Right renal pelvis (tissue), 4 donors: ENCODE measurements around the gene DRC1. TPM values are rescaled to one million over a fixed set of nuclear protein-coding genes. Genes with fewer than 3 reads are reported as not detected.

Experiments
- DNase-seq, 4 donors: peaks; one replicate each; pipeline ENCODE4 v3.0.0-alpha.2; 2013; ENCODE audit warnings: low read depth in 4 of 4, low spot score in 3 of 4, missing footprints in 1 of 4
- polyA plus RNA-seq, 4 donors: library from polyadenylated mRNA; unstranded; fragments of 120-200 nt; gene quantifications; one replicate each; pipeline ENCODE4 v1.2.1, GENCODE V29; 2013; ENCODE audit not compliant: insufficient read length in 4 of 4

DRC1 gene
- polyA plus RNA-seq, 4 donors = 2.1 to 3.9 (median 2.8) TPM

GRCh38 chr2:26442301-26442700, 40.6 kb downstream of the DRC1 start:
- DNase-seq = no peak

- DNase-seq = no peak
Measured at GRCh38 chr2:26442707-26443106, 41.0 kb downstream of the DRC1 start.

GRCh38 chr2:26444236-26444635, 42.5 kb downstream of the DRC1 start:
- DNase-seq = no peak

DNA sequence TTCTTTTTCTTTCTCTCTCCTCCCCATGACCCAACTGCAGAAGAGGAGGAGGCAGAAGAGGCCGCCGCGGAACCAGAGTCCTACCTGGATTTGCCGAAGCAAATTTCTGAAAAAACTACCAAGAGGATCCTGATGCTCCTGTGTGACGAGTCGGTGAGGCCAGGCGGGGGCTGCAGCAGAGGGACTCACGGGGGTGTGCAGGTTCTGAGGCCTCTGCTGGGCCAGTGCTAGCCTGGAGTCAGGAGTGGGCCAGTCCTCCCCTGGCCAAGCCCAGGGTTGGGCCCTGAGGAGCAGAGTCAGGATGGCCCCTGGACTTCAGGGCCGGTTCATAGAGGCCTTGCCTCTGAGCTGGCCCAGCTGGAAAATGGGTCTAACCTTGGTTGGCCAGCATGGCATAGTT, 46.9 kb downstream of the DRC1 start:
- DNase-seq = no peak

GRCh38 chr2:26449278-26450030, 47.7 kb downstream of the DRC1 start:
- DNase-seq = no peak

GRCh38 chr2:26450031-26450635, 48.4 kb downstream of the DRC1 start:
- no peak for DNase-seq

GRCh38 chr2:26451700-26452099, 50.0 kb downstream of the DRC1 start:
- DNase-seq = no peak

DNA sequence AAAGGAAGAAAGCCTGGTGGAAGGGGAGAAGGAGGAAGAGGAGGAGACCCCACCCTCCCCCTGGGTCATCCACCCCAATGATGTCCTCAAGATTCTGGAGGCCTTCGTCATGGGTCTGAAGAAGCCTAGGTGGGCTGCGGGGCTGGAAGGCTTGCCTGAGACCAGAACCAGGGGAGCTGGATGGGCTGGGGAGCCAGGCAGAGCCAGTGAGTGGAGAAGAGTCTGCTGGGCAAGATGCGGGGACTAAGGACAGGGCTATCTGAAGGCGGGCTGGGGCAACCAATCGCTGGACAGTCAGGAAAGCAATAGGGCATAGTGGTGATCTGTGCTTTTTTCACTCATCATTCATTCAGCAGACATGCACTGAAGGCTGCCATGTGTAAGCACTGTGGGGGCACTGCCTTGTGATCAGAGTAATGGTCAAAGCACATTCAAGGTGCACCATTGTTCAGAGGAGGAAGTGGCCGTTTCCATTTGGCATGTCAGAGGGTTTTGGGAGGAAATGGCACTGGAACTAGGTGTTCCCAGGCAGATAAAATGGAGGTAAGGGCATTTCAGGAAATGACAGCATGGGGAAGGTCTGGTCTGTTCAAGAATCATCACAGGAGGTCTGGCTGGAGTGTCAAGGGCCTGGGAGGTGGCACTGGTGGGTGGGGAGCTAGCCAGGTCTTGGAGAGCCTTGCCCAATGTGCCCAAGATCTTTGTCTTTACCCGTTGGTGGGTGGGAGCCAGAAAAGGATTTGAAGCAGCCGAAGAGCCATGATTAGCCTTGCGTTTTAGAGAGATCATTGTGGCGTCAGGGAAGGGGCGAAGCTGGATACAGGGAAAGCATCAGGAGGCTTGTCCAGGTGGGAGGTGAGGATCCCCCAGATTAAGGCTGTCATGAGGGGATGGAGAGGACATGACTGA, 52.0 kb downstream of the DRC1 start:
- no peak for DNase-seq

GRCh38 chr2:26454561-26455001, 52.9 kb downstream of the DRC1 start:
- DNase-seq = no peak

- no peak for DNase-seq
Measured at GRCh38 chr2:26455037-26455669, 53.4 kb downstream of the DRC1 start.

GRCh38 chr2:26455670-26456439, 54.1 kb downstream of the DRC1 start:
- DNase-seq = no peak

DNA sequence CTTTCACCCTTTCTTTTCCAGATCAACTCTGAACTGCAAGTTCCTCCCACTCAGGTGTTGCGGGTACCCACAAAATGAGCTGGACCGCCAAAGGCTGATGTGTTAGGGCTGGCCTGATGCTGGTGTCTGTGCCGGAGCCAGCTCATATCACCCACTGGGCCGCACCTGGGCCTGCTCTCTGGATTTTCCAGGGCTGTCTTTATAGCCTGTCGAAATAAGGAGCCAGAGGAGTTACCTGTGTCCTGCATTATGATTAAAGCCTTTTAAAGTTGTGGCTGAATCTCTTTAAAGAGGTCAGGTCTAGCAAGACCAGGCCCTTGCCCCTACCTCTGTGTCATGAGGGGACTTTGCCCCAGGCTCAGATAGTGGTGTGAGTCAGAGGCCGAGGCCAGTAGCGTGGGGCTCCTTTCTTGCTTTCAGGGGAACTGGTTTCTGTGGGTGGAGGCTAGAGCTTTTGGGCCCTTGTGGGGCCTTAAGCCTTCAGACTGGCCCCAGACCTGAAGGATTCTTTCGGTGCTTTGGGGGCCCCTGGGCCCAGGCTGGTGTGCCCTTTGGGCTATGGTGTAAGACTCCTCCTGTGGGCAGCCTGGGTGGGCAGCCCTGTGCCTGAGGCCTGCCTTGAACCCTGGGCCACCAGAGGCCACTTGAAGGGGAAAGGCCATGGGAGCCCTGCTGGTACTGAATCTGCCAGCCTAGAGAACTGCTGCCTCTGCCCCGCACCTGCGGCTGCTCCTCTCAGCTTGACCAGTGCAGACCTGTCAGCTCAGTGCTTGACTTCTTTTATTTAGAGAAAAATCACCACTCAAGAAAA, 54.9 kb downstream of the DRC1 start:
- no peak for DNase-seq

GRCh38 chr2:26457251-26457666, 55.5 kb downstream of the DRC1 start:
- DNase-seq = no peak

- DNase-seq = no peak
Measured at GRCh38 chr2:26457695-26458364, 56.1 kb downstream of the DRC1 start.

DNA sequence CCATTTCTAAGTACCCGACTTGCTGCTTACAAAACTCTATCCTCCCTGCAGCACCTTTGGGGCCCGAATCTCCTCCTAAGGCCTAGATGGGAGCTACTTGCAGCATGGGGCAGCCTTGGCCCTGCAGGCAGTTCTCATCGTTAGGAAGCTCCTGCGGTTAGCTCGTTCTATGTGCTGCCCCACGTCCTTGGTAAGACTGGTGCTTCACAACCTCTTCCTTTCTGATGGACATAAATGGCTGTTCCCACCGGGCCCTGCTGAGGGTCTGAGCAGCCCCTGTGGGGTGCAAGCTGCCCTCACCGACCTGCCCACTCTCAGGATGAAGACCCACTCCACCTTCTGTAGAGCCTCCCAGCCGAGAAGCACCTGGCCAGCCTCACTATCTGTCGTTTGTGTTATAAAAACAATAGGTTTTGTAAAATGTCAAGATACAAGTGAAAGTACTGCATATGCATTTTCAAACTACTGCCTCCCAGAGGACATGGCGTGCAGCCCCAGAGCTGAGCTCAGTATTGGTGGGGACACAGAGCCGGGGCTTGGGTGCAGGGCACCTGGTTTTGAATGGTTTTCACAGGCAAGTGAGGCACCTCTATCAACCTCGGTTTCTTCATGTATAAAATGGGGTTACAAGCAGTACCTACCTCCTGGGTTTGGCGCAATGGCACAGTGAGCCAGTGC, 56.8 kb downstream of the DRC1 start:
- DNase-seq = no peak

GRCh38 chr2:26459991-26460612, 58.4 kb downstream of the DRC1 start:
- no peak for DNase-seq

GRCh38 chr2:26460613-26461031, 58.9 kb downstream of the DRC1 start:
- no peak for DNase-seq

- DNase-seq = no peak
Measured at GRCh38 chr2:26461601-26462023, 59.9 kb downstream of the DRC1 start.
